Measurements from ENCODE around the gene ALOX12B. TPM values are rescaled to one million over a fixed set of nuclear protein-coding genes. Genes with fewer than 3 reads are reported as not detected.

The ALOX12B gene
- total and polyA plus RNA-seq, 2 of the 8 experiments (the other 6 are each of a cell fraction or from before 2014, with no cell fraction given): 0.86 TPM; not detected in 1

DNA sequence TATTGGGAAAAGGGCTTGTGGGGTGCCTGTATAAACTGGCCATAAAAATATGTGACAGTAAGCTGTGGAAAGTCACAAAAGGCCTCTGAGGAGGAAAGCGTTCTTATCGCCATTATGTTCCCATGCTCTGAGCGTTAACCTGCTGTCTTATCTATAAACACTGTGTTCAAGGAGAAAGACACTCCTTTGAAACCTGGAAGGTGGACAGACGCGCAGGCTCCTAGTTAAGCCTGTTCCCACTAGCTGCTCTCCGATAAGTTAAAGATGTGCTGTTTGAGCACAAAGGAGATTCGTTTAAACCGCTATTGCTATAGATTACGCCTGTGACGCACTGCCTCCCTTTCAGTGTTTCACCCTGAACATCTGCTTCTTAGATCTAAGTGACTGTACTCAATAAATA lies 5.2 kb downstream of the ALOX12B start:
- FAIRE-seq (no peak), DNase-seq (ENCODE audit: low read depth in 1 of 2, low spot score in 2 of 2) (no peak)
- Histone ChIP-seq H3K79me1 (ENCODE audit: low read depth, low read length) (no peaks in the 10 kb centered on the region), H2BK12ac (ENCODE audit: low read depth, low read length) (no peak overlapping the region), H3K4me2 (ENCODE audit: insufficient read depth in 1 of 2, low read depth in 2 of 2, low read length in 2 of 2) (no peak overlapping the region), H3K4ac (replicated peaks; ENCODE audit: insufficient read length, low read depth, low read length) (no peak overlapping the region), H3K4me1 (replicated peaks in 1 of 4; ENCODE audit: control insufficient read depth in 3 of 4, insufficient read depth in 4 of 4, low read length in 3 of 4) (peaks cover 0 to 5% (median 2%) of the 10 kb centered on the region in 4 experiments; a peak in 4 of 7 replicates), H4K91ac (replicated peaks; ENCODE audit: insufficient read length, low read length) (no peak overlapping the region), H3K27ac (ENCODE audit: low read depth, low read length) (no peak overlapping the region), H2AK5ac (ENCODE audit: low read depth, low read length) (no peak overlapping the region), H3K14ac (ENCODE audit: insufficient read length) (no peak overlapping the region), H3K23ac (ENCODE audit: insufficient read length) (no peak overlapping the region), H3K23me2 (ENCODE audit: low read depth, low read length) (peaks cover 3% of the 10 kb centered on the region; the same call in 1 of the 2 replicates), H3K9ac (replicated peaks in 1 of 4; ENCODE audit: extremely low read depth in 1 of 4, low read depth in 3 of 4, low read length in 3 of 4) (no peak overlapping the region), H2BK20ac (ENCODE audit: low read length) (no peak overlapping the region), H3K27me3 (replicated peaks in 1 of 4; ENCODE audit: control insufficient read depth in 3 of 4, extremely low read depth in 1 of 4, insufficient read depth in 3 of 4, low read length in 3 of 4) (peaks cover 0 to 21% (median 14%) of the 10 kb centered on the region in 4 experiments; a peak in 6 of 7 replicates), H3K18ac (ENCODE audit: extremely low read depth, low read length) (no peak overlapping the region), H3K79me2 (ENCODE audit: control insufficient read depth in 1 of 2, insufficient read depth in 2 of 2, low read length in 2 of 2) (no peaks in the 10 kb centered on the region), H3K36me3 (ENCODE audit: control insufficient read depth in 2 of 4, insufficient read depth in 4 of 4, low read length in 3 of 4) (no peaks in the 10 kb centered on the region), H2BK5ac (ENCODE audit: low read depth, low read length) (no peak overlapping the region), H3K9me3 (ENCODE audit: insufficient read depth in 2 of 2, low read depth in 1 of 2, low read length in 1 of 2) (no peaks in the 10 kb centered on the region), H3K56ac (replicated peaks; ENCODE audit: insufficient read length, low read depth, low read length) (no peak overlapping the region), H3K4me3 (ENCODE audit: extremely low read depth in 1 of 4, insufficient read depth in 2 of 4, low read depth in 3 of 4, low read length in 4 of 4) (no peak overlapping the region), H4K8ac (ENCODE audit: extremely low read depth, insufficient read depth, low read length) (no peak overlapping the region), H4K5ac (ENCODE audit: insufficient read length, low read depth, low read length) (no peak overlapping the region), H2BK120ac (replicated peaks; ENCODE audit: low read depth, low read length) (no peak overlapping the region), H4K20me1 (replicated peaks in 1 of 2; ENCODE audit: control insufficient read depth in 1 of 2, insufficient read depth in 2 of 2, low read length in 2 of 2) (no peaks in the 10 kb centered on the region), H2AFZ (ENCODE audit: low read length) (no peak overlapping the region), H2BK15ac (ENCODE audit: low read length) (no peak overlapping the region)
- 93% methylated on average over 10 of the region's 10 CpGs; no CpG with 5 or more reads in 1 of the 2 experiments for WGBS, 2 experiments (ENCODE audit: extremely low coverage in 1 of 2, insufficient coverage in 1 of 2, insufficient read length in 1 of 2, insufficient replicate concordance in 2 of 2, low coverage in 1 of 2, low lambda C conversion rate in 2 of 2, missing lambda C conversion rate in 1 of 2)
- ChIA-PET POLR2A (ENCODE audit: partially characterized antibody) (no interaction called here), CTCF (ENCODE audit: partially characterized antibody) (interaction anchor here (13.6 to 17.3 kb wide), 3 partner anchors 7 to 27 kb away, joined by 270 to 501 read pairs (median 315); partner anchors contain the start of genes ALOX12B and ALOXE3)
- TF ChIP-seq CEBPB (IDR thresholded peaks at IDR 0.05; ENCODE audit: low read depth, low read length) (no peak), EGR1 (IDR thresholded peaks at IDR 0.05; ENCODE audit: borderline replicate concordance, low read depth, low read length) (no peak), TCF12 (IDR thresholded peaks at IDR 0.05; ENCODE audit: low read depth, low read length) (no peak), ASH2L (IDR thresholded peaks at IDR 0.05; ENCODE audit: low read length) (no peak), GABPA (IDR thresholded peaks at IDR 0.05; ENCODE audit: borderline replicate concordance, insufficient read depth, low read length) (no peak), JUN (IDR thresholded peaks at IDR 0.05; ENCODE audit: low read depth, low read length) (no peak), KDM4A (IDR thresholded peaks at IDR 0.05; ENCODE audit: low read depth, low read length, severe bottlenecking) (no peak), NRF1 (IDR thresholded peaks at IDR 0.05; ENCODE audit: low read depth, low read length) (no peak), RXRA (IDR thresholded peaks at IDR 0.05; ENCODE audit: insufficient read depth, low read depth, low read length) (no peak), RAD21 (IDR thresholded peaks at IDR 0.05 in 1 of 2, conservative IDR thresholded peaks at IDR 0.05 in 1 of 2; ENCODE audit: low read depth in 2 of 2, low read length in 2 of 2) (no peak), CBX8 (IDR thresholded peaks at IDR 0.05; ENCODE audit: borderline replicate concordance, low read depth, low read length) (no peak), SAP30 (IDR thresholded peaks at IDR 0.05; ENCODE audit: insufficient read depth, insufficient replicate concordance, low read length) (no peak)
